GM12874 (cell line): ENCODE measurements around the gene FAM136A.

Source experiments
- TF ChIP-seq, protein P1 (sequence below): IDR thresholded peaks from 2 replicates; pipeline ENCODE4 v1.5.1; 2011; ENCODE audit warnings: low read depth, mild to moderate bottlenecking, control low read depth, low read length, moderate library complexity; ENCODE audit not compliant: insufficient read depth

FAM136A gene

DNA sequence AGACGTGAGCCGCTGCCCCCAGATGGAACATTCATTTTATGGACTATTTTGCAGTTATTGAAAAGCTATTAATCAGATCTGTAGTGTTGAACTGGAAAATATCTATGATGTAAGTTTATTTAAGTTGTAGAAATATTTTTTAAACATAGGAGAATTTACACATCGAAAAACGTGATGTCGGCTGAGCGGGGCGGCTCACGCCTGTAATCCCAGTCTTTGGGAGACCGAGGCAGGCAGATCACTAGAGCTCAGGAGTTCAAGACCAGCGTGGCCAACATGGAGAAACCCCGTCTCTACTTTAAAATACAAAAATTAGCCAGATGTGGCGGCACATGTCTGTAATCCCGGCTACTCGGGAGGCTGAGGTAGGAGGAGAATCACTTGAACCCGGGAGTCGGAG lies 51.4 kb downstream of the FAM136A start:
- TF ChIP-seq, protein P1, sequence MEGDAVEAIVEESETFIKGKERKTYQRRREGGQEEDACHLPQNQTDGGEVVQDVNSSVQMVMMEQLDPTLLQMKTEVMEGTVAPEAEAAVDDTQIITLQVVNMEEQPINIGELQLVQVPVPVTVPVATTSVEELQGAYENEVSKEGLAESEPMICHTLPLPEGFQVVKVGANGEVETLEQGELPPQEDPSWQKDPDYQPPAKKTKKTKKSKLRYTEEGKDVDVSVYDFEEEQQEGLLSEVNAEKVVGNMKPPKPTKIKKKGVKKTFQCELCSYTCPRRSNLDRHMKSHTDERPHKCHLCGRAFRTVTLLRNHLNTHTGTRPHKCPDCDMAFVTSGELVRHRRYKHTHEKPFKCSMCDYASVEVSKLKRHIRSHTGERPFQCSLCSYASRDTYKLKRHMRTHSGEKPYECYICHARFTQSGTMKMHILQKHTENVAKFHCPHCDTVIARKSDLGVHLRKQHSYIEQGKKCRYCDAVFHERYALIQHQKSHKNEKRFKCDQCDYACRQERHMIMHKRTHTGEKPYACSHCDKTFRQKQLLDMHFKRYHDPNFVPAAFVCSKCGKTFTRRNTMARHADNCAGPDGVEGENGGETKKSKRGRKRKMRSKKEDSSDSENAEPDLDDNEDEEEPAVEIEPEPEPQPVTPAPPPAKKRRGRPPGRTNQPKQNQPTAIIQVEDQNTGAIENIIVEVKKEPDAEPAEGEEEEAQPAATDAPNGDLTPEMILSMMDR = no peak

DNA sequence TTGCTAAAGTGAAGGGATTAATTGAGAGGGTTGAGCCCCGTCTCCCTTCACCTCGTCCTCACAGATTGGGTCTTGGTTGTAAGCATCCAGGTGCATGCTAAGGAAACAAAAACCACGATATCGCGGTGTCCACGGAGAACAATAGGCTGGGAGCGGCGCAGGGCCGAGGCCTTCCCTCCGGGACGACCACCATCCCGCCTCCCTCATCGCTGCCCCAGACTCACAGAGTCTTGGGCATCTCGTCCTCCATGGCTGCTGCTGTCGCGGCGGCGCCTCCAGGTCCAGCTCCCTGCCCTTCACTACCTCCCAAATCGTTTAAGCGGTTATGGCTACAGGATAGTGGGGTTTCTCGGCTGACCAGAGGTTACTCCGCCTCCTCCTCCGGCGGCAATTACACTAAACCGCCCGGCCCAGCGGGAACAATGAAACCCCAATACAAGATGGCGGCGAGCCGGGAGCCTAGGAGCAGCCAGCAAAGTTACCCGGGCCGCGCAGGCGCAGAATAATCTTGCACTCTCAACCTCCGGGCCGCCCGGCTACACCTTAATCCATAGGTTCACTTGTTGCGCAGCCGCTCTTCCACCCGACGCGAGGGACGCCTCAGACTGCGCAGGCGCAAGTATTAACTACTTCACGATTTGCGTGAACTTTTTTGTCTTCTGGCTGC lies 53.6 kb downstream of the FAM136A start, which contains the start of gene TIA1:
Gene TIA1, minus strand, starts transcription at position 448 of the 667 bp plus-strand sequence. Its CDS starts 198 bp downstream, at position 250.
- TF ChIP-seq, protein P1 = no peak

DNA sequence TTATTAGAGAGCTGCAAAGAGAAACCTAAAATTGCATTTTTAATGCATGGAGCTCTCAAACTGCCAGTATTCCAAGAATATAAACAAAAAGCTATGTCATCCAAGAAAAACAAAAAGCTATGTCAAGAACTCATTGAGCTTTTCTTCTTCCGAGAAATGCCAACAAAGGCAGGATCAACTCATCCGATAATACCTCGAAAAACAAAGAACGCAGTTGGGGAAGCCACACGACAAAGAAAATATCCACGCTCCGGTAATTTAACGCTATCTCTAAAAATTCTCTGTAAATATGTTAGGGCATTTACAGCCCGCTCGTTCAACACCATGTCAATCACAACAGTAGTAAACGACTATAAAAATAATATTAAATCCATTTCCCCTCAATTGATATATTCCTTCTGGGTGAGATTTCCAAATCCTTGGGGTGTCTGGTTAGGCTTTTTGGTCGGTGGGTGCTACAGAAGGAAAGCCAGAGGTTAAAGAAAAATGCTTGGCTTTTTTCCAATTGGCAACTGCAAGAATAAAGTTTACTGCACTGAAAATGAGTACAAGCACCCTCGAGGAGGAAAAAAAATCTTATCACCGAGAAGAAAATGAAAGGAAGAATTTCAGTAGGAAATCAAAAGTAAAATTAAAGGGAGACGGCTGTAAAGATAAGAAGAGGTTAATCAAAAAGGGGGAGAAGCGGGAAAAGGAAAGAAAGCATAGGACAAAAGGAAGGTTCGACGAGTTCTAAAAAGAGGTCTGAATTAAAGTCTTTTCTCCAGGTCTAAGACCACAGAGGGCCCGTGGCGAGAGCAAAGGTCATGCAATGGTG lies 54.3 kb downstream of the FAM136A start:
- TF ChIP-seq, protein P1 = no peak
